SW480 (cell line): Measurements from ENCODE around the gene UNC13B.

ENCODE experiments used
- DNase-seq: peaks from one replicate; pipeline ENCODE4 v3.0.0-alpha.2; 2016; ENCODE audit warnings: low spot score

The UNC13B gene

DNA sequence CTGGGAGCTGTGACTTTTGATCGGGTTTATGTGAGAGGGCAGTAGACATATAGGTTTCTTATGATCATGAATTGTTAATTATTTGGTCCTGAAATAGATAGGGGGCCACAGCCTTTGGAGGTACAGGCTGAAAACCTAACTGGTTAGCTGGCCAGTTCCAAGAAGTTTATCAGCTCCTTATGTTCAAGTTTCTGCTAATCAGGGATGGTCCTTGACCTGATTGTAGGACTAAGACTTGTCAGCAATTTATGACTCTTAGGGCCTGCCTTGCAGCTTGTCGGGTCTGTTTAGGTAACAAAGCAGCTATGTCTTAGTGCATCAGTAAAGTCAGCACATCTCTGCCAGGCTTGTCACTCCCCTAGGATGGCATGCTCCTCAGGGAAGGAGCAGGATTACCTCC, 176.3 kb downstream of the UNC13B start:
- DNase-seq, result no peak

DNA sequence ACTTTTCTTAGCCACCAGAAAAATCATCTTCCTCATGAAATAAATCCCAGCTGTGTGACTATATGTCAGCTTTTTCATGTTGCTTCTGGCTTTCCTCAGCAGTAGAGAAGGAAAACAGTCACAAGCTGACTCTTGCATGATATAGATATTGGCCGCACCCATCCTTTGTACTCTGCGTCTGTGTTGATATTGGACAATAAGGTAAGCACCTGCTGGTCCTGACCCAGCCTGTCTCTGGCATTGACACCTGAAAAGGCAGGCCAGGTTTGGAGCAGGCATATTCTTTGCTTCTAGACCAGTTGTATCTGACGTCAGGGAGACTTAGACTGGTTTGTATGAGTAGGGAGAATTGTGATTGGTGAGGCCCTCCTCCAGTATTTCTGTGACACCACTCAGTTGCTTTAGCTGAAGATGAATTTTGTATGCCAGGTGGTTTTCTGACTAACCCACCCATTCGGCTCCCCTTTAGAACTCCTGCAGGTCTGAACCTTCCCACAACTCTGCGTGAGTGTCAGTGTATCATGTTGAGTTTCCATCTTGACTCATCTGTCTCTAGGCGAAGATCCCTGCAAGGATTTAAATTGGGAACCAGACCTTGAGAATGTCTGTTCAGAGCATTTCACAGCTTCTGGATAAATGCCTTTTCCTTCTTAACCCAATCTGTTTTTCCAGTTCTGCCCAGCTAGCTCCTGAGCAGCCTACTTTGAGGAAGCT, 176.9 kb downstream of the UNC13B start:
- DNase-seq, result no peak

DNA sequence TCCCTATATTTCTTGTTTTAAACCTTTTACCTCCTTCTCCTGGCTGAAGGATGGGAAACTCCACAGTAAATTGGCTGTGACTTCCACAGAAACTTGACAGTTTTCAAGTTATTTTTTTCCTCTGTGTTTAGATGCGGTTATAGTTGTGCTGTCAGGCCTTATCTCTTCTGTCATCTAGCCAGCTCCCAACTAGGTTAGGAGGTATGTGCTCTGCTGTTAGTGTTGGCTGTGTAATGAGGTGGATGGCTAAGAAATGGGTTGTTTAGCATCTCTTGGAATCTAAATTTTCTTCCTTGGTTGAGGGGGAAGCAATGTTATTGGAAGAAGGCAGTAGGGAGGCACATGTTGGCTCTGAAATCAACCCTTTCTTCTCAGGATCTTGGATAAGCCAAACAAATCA, 178.2 kb downstream of the UNC13B start:
- DNase-seq, result no peak

DNA sequence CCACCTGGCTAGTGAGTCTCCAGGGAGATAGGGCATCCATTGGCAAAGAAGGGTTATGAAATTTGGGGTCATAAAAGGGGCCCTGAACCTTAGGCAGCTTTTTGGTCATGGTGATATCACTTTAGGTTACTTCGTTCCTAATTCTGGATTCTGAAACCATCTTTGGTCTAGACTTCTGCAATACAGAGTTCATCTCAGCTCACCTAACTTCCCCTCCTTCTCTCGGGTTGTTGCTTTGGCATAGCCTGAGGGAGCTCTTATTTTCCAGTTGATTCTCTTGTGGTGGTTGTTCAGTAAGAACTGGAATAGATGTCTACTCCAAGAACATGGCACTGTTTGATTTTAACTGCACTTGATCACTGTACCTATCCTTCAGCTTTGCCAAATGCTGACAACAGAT, 179.2 kb downstream of the UNC13B start:
- DNase-seq, result no peak

DNA sequence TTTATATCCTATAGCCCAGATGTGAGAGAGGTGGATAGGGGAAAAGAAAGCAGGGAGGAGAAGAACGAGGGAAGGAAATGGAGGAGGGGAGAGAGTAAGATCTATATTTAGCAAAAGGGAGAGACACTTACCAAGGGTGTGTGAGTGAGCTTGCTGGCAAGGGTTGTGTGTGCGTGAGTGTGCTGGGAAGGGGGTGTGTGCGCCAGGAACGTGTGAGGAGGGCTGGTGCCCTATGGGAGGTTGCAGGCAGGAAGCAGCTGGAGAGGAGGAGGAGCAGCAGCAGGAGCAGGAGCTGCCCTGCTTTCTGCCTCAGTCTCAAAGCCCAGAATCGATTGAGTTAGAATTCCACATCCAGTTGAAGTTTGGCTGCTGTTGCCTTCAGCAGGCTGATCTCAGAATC, 179.8 kb downstream of the UNC13B start:
- no peak for DNase-seq

DNA sequence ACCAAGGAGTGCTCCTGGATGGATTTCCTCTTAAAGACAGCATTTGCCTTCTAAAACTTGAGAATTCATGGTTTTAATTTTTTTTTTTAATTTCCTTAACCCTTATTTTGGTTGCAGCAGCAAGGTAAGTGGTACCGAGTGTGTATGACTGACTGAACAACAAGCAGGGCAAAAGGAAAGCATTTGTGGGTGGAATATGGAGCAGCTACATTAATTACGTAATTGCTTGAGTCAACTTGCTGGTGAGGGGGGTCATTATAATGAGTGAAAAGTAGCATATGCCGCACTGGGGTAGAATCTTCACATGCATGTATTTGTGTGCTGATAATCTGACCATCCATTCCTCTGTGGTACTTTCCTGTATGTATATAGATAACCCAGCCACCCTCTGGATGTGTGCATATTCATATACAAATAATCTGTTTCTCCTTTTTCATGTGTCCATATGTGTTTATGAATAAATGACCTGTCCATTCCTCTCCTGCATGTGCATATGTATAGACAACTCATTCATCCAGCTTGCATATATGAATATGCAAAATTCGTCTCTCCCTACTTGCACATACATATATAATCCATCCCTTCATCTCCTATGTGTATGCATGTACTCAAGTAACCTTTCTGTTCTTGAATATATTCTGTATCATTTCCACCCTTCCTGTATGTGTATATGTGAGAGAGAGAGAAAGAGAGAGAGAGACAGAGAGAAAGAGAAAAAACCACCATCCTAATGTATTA, 180.6 kb downstream of the UNC13B start:
- no peak for DNase-seq

DNA sequence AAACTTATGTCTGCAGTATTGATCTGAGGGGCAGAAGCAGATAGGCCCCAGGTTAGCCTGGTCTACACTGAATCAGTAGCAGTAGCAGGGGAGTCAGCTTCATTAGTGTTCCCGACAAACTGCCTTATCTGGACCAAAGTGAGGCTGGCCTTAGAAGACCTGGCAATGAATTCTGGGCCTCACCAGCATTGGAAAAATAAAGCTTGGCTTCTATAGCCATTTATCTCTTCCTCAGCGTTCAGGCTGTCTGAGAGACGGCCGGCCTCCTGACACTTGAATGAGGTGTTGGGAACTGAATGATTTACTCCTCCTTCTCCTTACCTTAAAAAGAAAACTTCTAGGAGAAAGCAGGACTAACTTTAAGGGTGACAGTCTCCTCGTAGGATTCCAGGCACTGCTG, 186.3 kb downstream of the UNC13B start:
- DNase-seq, result no peak

DNA sequence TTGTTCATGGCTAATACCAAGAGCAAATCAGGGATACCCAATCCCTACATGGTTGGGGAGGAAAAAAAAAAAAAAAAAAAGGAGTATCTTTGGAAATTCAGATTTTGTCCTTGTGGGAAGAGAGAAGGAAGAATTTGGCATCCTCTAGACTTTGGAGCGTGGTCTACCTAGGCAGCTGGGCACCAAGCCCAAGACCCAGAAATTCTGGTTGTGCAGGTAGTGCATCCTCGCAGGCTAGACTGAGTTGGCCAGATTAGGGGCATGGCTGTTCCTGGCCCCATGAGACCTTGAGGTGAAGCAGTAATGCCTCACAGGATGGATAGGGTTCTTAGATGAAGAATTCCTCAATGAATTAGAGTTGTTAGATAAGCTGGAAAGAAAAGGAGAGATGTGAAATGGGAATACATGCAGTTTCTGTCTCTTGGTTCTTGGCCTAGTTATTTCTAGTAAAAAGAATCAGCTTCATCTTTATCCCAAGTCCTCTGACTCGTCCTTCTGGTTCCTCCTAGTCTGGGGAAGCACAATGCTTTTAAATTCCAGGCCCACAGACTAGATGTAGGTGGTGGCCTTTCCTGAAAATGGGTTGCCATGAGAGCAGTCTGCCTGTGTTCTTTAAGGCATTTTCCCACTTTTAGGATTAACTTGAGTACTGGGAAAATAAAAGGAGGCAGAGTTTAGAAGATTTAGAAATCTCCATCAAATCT, 187.6 kb downstream of the UNC13B start:
- no peak for DNase-seq

DNA sequence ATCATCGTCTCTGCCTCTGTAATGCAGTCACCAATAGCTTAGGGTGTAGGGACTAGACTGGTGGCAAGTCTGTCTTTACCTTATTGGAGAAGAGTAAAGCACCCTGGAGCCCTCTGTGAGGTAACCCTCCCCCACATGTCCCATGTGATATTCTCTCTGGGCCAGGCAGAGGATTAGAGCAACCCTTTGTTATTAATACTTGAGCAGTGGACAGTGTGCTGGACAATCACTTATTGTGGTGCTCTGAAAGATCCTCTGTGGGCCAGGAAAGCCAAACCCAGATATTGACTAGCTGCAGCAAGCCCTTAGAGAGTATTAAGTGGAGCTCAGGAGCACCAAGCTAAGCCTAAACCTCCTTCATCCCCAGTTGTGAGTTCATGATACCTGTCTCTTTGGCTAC, 188.4 kb downstream of the UNC13B start:
- DNase-seq, result no peak

DNA sequence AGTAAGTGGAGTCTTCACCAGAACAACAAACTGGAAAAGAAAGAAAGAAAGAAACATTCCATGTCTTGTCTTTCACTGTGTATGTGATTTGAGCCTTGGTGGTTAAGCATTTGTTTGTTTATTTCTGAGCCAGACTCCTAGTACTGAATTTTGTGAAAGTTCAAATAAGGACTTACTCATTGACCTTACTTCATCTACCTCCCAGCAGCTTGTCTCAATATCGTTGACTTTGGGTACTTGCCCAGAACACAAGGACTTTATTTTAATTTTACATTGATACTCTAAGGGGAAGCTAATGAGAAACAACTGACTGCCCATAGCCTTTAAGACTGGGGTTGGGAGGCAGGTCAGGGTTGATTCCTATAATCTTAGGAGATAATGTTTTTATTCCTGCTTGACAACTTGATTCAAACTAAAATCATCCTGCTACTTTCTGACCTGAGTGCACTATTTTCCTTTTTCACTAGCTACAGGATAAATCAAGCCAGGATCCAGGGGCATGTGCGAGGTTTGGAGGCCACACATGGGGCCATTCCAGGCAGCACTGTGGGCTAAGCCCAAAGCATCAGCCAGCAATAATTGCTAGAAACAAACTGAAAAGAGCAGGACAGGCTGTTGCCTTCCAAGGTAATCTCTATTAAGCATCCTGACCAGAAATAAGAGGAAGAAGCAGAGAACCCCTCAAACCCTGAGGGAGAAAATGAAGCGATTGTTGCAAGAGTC, 189.2 kb downstream of the UNC13B start:
- no peak for DNase-seq

DNA sequence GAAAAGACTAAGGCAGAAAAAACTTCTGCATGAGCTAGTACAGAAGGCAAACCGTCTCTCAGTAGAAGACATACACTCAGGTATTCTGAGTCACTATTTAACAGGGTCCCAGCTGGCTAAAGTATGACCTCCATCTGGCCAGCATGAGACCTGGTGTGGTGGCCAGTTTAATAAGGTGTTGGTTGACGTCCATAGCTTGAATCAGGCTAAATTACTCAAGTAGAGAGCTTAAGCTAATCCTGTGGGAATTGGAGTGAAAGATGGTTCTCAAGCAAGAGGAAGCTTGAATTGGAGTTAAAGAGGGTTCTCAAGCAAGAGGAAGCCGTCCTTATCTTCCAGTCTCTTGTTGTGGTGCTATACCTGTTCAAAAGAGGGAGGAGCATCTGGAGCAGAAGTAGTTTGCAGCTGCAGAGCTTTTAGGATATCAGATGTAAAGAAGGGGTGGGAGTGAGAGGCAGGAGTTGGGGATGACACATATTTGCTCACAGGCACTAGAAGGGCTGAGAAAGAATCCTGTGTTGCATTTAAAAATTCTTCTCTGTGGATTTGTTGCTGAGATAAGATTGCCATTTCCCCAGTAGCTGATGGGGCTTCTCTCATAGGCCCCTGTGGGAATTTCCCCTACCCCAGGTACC, 192.0 kb downstream of the UNC13B start:
- no peak for DNase-seq

DNA sequence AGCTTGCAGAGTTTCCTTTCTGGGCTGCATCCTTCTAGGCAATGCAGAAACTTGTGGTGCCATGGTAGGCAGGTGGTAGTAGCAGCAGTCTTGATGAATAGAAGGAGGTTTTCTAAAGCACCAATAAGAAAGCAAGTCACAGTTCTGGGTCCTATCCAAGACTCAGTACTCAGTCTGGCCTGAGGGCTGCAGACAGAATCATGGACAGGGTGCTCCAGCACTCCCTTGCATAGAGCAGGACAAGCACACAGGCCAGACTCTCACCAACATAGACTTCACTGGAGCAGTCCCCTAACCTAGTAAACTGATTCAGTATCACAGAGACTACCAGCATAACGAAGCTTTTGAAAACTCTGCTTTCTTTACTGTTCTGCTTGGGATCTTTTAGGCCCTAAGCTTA, 194.1 kb downstream of the UNC13B start:
- no peak for DNase-seq

DNA sequence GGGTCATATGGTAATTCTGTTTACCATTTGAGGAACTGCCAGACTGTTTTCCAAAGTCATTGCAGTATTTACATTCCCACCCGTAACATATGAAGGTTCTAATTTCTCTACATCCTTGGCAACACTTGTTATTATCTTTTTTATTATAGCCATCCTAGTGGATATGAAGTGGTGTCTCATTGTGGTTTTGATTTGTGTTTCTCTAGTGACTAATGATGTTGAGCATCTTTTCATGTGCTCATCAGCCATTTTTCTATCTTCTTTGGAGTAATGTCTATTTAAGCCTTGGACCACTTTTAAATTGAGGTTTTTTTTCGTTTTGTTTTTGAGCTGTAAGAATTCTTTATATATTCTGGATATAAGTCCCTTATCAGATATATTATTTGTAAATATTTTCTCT, 195.3 kb downstream of the UNC13B start:
- no peak for DNase-seq

DNA sequence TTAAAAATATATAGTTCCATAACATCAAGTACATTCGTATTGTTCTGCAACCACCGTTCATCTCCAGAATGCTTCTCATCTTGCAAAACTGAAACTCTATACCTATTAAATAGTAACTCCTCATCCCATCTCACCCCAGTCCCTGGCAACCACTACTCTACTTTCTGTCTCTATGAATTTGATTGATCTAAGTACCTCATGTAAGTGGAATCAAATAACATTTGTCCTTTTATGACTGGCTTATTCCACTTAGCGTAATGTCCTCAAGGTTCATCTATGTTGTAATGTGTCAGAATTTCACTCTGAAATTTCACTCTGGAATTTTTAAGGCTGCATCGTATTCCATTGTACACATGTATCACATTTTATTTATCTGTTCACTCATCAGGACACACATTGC, 196.0 kb downstream of the UNC13B start:
- no peak for DNase-seq

DNA sequence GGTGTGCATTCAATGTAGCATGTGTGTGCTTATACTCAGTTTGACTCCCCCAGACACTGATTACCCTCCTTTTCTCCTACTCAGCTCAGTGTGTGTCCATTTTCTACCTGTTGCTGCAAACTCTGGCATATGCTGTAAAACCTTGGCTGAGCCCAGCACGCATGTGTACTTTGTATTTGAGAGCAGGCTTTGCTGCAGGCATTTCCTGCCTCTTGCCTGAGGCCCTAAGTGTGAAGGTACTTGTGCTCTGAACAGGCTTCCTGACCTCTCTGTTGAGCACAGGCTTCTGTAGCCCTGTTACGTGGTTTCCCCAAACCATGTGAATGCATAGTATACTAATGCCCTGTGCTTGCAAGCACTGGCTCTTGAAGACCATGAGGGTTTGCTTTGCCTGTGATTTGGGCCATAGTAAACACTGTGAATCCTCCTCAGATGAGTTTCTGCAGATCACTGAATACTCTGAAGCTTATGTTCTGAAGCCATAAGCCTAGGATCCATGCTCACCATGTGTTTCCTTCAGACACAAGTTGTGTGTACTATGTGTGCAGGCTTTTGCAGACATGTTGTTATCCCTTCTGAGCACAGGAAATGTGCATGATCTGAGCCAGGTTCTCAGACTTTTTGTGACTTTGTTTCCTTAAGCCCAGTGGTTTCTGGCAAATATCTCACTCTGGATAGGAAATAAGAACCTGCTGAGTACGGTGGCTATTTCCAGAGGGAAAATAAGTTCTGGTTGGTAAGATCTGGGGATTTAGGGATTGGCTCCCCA, 203.2 kb downstream of the UNC13B start:
- DNase-seq, result no peak

DNA sequence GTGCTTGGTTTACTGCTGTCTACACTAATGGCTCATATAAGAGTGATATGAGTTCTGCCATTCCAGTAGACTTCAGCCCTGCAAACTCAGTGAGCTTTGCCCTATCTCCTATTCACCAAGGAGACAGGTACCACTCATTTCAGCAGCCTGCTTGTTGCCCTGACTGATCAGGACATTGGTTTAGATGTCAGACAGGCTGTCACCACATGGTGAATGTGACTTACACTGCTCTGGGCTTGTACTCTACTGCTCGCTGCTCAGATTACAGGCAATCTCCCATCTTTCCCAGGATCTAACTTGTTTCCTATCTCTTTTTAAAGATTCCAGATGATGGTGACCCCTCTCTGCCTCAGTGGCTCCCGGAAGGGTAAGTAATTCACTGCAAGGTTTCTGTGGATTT, 204.8 kb downstream of the UNC13B start:
- no peak for DNase-seq

DNA sequence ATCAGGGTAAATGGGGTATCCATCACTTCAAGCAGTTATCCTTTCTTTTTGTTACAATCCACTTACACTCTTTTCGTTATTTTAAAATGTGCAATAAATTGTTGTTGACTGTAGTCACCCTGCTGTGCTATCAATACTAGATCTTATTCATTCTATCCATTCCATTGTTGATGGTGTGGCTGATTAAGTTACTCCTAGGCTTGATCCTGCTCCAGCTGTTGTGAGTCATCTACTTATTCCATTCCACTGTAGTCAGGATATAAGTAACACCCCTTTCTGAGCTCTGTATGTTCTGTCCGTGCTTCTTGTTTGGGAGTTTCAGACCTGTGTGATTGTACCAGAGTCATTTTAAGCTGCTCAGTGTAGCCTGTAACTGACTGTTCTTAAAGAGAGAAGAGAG, 205.6 kb downstream of the UNC13B start:
- DNase-seq, result peak; percentile 28

DNA sequence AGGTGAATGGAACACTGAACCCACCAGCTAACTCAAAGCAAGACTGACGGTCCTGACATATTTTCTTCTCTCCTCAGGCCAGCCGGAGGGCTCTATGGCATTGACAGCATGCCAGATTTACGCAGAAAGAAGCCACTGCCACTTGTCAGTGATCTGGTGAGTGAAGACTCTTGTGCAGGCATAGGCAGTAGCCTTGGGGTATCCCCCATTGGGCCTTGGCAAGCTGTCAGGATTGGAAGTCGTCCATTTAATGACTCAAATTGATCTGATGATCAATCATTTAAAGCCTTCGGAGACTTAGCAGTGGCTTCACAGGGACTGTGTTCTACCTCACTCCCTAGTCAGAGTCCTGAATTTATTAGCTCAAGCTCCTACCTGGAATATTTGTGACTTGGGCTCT, 208.4 kb downstream of the UNC13B start:
- DNase-seq, result no peak

DNA sequence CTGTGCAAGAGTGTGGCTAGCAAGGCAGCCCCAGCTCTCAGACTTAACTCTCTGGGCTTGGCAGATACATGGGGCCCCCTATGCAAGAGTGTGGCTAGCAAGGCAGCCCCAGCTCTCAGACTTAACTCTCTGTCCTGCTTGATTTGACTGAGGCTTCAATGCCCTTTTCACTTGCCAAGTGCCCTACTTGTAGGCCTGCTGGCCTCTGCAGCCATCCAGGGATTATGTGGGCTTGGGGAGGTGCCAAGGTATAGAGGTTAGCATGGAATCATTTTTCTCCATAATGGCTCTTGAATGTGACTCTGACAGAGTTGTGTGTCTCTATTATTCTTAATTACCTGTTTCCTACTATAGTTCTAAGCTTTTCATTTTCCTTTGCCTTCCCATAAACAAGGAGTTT, 212.6 kb downstream of the UNC13B start:
- DNase-seq, result no peak

DNA sequence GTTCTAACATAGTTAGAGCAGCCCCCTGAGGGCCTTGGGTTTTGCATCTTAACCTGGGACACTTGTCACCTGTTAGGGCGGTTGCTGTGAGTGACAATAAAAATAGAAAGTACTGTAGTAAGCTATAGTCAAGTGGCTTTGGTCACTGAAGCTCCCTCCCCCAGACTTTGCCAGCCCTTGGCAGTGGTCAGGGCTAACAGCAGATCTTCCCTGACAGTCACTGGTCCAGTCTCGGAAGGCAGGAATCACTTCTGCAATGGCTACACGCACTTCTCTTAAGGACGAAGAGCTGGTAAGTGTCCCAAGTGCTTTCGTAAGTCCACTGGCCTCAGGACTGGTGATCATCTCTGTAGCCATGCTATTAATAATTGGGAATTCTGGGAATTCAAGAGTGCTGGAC, 213.1 kb downstream of the UNC13B start:
- DNase-seq, result no peak

DNA sequence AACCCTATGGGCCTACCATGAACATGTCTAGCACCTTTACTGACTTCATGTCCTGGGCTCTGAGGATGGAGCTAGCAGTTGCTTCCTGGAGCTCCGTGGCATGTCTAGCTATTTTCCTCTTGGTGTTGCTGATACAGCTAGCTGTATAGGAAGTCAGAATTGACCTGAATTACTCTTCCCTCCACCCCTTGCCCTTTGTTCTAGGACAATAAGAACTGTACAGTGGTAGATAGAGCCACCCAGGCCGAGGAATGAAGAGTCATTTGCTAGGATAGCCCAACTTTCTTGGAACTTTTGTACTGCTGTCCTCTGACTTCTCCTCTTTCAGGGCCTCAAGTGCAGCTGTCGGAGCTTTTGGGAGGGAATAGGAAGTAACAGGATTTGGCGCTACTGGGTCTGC, 218.2 kb downstream of the UNC13B start:
- DNase-seq, result no peak
